ENCODE data around the gene PXN.

PXN gene

DNA sequence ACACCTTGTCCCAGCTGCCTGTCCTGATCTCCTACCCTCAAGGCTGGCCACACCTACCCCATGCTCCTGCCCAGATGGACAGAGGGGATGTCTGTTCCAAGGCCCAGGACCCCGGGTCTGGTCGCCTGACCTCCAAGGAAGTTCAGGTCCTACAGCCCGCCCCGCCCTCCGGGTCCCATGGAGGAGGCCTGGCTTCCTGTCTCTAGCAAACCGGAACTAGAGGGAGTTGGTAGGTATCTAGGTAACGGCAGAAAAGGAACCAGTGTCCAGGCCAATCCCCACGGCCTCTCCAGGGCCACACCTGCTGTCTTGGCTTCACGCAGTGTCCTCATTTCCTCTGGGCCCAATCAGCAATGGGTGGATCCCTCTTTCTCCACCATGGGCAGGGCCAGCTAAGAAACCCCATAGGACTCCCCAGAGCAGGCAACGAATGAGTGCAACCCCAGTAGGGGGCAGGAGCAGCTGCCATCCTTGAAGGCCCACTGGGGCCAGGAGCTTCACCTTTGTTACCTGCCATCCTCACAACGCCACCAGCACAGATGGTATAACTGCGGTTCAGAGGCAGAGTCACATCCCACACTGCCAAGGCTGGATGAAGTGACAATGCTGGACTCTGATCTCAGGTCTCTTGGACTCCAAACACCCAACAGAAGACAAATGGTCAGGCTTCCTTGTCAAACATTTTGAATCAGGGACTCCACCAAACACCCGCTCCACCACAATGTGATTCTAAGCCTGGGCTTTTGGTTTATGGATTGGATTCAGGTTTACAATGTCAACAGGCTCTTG, 39.5 kb downstream of the PXN start:
- no peak for DNase-seq
- Histone ChIP-seq H3K9me3 (no peaks in the 10 kb centered on the region), H3K36me3 (peaks cover 29 to 43% (median 32%) of the 10 kb centered on the region in 3 donors), H3K4me3 (no peak overlapping the region), H3K27ac (no peak overlapping the region), H3K27me3 (no peaks in the 10 kb centered on the region), H3K4me1 (peaks cover 23 to 58% (median 50%) of the 10 kb centered on the region in 4 donors)
- intact Hi-C loops (cut with DNase I; ENCODE audit: low total_unique reads), result no loop called here
- no peak for TF ChIP-seq CTCF (IDR thresholded peaks at IDR 0.05)

- Histone ChIP-seq H3K4me3 (peak overlapping the region in 1 of 2 donors; percentile 7), H3K27me3 (no peaks in the 10 kb centered on the region), H3K27ac (peak overlapping the region; percentile 8 to 61), H3K36me3 (peaks cover 38 to 51% (median 41%) of the 10 kb centered on the region in 3 donors), H3K4me1 (peaks cover 18 to 50% (median 41%) of the 10 kb centered on the region in 4 donors), H3K9me3 (no peaks in the 10 kb centered on the region)
- no peak for DNase-seq
- intact Hi-C loops (cut with DNase I; ENCODE audit: low total_unique reads), result no loop called here
- no peak for TF ChIP-seq CTCF (IDR thresholded peaks at IDR 0.05)
Observed at GRCh38 chr12:120225200-120225558, 40.4 kb downstream of the PXN start.

- Histone ChIP-seq H3K36me3 (peaks cover 44 to 58% (median 47%) of the 10 kb centered on the region in 3 donors), H3K4me3 (peak overlapping the region in 1 of 2 donors; percentile 7), H3K4me1 (peaks cover 12 to 44% (median 35%) of the 10 kb centered on the region in 4 donors), H3K27ac (peak overlapping the region; percentile 8 to 61), H3K9me3 (no peaks in the 10 kb centered on the region), H3K27me3 (no peaks in the 10 kb centered on the region)
- no peak for DNase-seq
- TF ChIP-seq CTCF (IDR thresholded peaks at IDR 0.05), result no peak
- intact Hi-C loops (cut with DNase I; ENCODE audit: low total_unique reads), result no loop called here
Observed at GRCh38 chr12:120224304-120225199, 41.0 kb downstream of the PXN start.

GRCh38 chr12:120223458-120224303, 41.8 kb downstream of the PXN start:
- peaks cover 53 to 66% (median 56%) of the 10 kb centered on the region in 3 donors for H3K36me3 ChIP-seq
- no peak for TF ChIP-seq CTCF (IDR thresholded peaks at IDR 0.05)
- H3K27me3 ChIP-seq, result no peaks in the 10 kb centered on the region
- peaks cover 3 to 35% (median 26%) of the 10 kb centered on the region in 4 donors for H3K4me1 ChIP-seq
- intact Hi-C loops (cut with DNase I; ENCODE audit: low total_unique reads), result no loop called here
- no peak overlapping the region for H3K4me3 ChIP-seq
- H3K9me3 ChIP-seq, result no peaks in the 10 kb centered on the region
- no peak for DNase-seq
- no peak overlapping the region for H3K27ac ChIP-seq

DNA sequence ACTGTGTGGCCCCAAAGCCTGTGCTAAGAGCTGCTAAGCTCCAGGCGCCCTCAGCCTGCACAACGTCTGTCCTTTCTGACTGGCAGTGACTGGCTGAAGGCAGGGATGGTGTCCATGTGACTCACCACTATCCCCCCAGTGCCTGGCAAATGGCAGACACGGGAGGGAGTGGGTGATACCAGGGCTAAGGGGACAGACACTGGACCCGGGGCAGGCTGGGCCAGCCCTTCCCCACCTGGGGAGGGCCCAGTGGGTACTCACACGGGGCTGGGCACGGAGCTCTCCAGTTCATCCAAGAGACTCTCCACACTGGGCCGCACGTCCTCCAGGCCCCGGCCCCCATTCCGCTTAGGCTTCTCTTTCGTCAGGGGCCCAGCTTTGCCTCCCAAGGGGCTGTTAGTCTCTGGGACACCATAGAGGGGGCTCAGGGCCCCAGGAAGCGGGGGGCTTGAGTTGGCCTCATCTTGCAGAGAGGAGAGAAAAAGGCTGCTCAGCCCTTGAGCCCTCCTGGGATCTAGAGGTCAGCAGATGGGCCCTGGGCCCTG, 43.2 kb downstream of the PXN start:
- no peaks in the 10 kb centered on the region for H3K9me3 ChIP-seq
- H3K27me3 ChIP-seq, result no peaks in the 10 kb centered on the region
- intact Hi-C loops (cut with DNase I; ENCODE audit: low total_unique reads), result no loop called here
- H3K4me3 ChIP-seq, result no peak overlapping the region
- no peak overlapping the region for H3K27ac ChIP-seq
- no peak for DNase-seq
- H3K4me1 ChIP-seq, result peaks cover 0 to 25% (median 17%) of the 10 kb centered on the region in 4 donors
- TF ChIP-seq CTCF (IDR thresholded peaks at IDR 0.05), result no peak
- H3K36me3 ChIP-seq, result peaks cover 53 to 78% (median 65%) of the 10 kb centered on the region in 3 donors

All from tibial artery (tissue), 4 donors.